ENCODE measurements around the gene SORD.
"Not testable (repeated sequence)": the region's sequence is repeated elsewhere in the genome, so short reads cannot be mapped to it uniquely, and the experiment has no call there.

SORD gene

DNA sequence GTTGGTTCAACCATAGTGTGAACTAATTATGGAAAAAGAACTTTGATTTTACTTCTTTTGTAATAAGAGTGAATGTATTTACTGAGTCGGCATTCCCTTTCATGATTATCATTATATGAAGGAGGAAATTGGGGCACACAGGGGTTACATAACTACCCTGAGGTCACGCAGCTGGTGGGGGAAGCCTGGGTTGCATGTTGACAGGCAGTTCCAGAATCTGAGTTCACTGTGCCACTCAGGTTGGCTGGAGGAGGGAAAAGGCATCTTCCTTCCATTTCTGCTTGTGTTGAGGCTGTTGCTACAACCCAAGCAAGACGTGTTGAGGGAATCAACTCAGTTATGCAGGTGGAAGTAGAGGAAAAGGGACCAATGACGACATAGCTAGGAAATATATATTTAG is 11.1 kb downstream of the SORD start:
- not testable (repeated sequence) for ATAC-seq (replicated peaks); H3K9me3 Mint-ChIP-seq; H3K4me3 Mint-ChIP-seq; H3K27ac Mint-ChIP-seq; DNase-seq; H3K27me3 Mint-ChIP-seq
- peaks cover 27 to 38% of the 10 kb centered on the region in 2 donors for H3K36me3 Mint-ChIP-seq
- peaks cover 22 to 31% of the 10 kb centered on the region in 2 donors for H3K4me1 Mint-ChIP-seq

DNA sequence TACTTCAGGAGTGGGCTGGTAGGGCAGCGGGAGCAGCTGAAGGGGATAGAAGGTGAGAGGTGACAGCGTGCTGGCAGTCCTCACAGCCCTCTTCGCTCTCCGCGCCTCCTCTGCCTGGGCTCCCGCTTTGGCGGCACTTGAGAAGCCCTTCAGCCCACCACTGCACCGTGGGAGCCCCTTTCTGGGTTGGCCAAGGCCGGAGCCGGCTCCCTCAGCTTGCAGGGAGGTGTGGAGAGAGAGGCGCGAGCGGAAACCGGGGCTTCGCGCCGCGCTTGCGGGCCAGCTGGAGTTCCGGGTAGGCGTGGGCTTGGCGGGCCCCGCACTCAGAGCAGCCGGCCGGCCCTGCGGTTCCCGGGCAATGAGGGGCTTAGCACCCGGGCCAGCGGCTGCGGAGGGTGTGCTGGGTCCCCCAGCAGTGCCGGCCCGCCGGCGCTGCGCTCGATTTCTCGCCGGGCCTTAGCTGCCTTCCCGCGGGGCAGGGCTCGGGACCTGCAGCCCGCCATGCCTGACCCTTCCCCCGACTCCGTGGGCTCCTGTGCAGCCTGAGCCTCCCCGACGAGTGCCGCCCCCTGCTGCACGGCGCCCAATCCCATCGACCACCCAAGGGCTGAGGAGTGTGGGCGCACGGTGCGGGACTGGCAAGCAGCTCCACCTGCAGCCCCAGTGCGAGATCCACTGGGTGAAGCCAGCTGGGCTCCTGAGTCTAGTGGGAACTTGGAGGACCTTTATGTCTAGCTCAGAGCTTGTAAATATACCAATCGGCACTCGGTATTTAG is 11.8 kb downstream of the SORD start:
- ATAC-seq (replicated peaks); H3K4me3 Mint-ChIP-seq; DNase-seq; H3K9me3 Mint-ChIP-seq; H3K27me3 Mint-ChIP-seq; H3K27ac Mint-ChIP-seq: not testable (repeated sequence)
- Mint-ChIP-seq H3K4me1 (peaks cover 22 to 31% of the 10 kb centered on the region in 2 donors), H3K36me3 (peaks cover 20 to 33% of the 10 kb centered on the region in 2 donors)

DNA sequence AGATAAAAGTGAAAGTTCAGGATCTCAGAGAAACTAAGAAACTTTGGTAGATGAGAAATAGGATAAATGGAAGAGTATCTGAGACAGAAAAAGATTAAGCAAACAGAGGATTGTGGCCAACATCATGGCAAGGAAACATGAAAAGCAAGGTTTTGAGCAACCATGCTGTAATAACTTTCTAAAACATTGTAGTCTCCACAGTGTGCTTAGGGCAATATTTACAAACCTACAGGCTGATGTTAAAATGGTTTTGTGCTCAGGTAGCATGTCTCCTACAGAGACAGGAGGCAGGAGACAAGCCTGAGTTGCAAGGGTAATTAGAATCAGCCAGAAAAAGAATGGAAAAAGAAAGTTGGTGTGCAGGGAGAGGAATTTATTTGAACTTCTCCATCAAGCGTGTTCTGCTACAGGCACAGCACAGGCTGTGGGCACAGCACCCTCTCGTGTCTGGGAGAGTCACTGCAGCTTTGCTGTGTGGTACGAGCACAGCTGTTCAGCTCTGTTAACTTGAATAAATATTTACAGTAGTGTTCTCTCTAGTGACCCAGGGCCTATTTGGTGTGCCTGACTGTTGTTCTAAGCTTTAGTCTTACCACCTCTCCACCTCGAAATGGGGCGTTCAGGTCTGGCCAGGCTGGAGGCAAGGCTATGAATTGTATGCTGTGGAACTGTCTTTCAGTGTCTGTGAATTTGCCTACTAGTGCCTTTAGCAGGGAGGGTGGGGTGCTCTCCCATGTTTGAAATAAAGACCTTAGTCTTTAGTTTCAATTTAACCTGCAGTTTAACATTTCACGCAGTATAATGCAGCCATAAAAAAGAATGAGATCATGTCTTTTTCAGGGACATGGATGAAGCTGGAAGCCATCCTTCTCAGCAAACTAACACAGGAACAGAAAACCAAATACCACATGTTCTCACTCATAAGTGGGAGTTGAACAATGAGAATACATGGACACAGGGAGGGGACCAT is 14.1 kb downstream of the SORD start:
- ATAC-seq (replicated peaks) (peak; percentile 97 to 98), DNase-seq (peak; percentile 60)
- peak overlapping the region; percentile 1 for H3K27ac Mint-ChIP-seq
- H3K4me3 Mint-ChIP-seq = peak overlapping the region in 1 of 2 donors; percentile 29
- H3K4me1 Mint-ChIP-seq = peaks cover 22 to 31% of the 10 kb centered on the region in 2 donors
- not testable (repeated sequence) for H3K27me3 Mint-ChIP-seq, H3K9me3 Mint-ChIP-seq
- H3K36me3 Mint-ChIP-seq = peaks cover 16 to 28% of the 10 kb centered on the region in 2 donors

DNA sequence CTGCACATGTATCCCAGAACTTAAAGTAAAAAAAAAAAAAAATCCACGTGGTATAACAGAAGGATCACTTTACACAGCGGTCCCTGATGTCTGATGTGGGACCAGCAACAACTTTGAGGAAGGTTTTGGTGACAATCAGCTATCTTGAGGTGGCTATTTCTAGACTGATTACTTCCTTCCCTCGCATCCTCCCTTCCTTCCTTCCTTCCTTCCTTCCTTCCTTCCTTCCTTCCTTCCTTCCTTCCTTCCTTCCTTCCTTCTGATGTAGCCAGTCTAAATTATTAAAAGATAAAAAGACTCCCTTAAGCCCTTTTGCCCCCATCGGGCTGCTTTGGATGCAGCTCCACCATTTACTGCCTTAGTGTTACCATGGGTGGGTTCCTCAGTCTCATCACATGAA is 14.9 kb downstream of the SORD start:
- DNase-seq (no peak), ATAC-seq (replicated peaks) (no peak)
- H3K27me3 Mint-ChIP-seq = no peaks in the 10 kb centered on the region
- no peak overlapping the region for H3K27ac Mint-ChIP-seq
- H3K4me1 Mint-ChIP-seq = peaks cover 22 to 31% of the 10 kb centered on the region in 2 donors
- peaks cover 17 to 29% of the 10 kb centered on the region in 2 donors for H3K36me3 Mint-ChIP-seq
- H3K4me3 Mint-ChIP-seq = no peak overlapping the region
- no peaks in the 10 kb centered on the region for H3K9me3 Mint-ChIP-seq

DNA sequence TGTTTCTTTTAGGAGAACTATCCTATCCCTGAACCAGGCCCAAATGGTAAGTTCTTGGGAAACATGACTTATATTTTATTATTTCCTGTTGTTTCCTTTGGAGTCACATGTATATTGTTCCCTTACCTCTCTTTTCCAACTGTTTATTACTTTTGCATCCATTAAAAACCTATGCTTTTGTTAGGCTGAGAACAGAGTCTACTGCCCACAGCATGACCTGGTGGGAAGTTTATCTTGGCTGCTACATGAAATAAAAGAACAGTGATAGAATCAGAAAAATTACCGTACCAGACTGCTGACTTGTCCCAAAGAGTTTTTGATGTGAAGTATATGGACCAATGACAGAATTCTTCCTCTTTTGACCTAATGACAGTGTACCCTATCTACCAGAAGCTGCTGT is 17.4 kb downstream of the SORD start:
- H3K27me3 Mint-ChIP-seq; H3K9me3 Mint-ChIP-seq; H3K4me3 Mint-ChIP-seq; DNase-seq; H3K27ac Mint-ChIP-seq; ATAC-seq (replicated peaks): not testable (repeated sequence)
- H3K4me1 Mint-ChIP-seq = peaks cover 23 to 35% of the 10 kb centered on the region in 2 donors
- peaks cover 18 to 27% of the 10 kb centered on the region in 2 donors for H3K36me3 Mint-ChIP-seq

DNA sequence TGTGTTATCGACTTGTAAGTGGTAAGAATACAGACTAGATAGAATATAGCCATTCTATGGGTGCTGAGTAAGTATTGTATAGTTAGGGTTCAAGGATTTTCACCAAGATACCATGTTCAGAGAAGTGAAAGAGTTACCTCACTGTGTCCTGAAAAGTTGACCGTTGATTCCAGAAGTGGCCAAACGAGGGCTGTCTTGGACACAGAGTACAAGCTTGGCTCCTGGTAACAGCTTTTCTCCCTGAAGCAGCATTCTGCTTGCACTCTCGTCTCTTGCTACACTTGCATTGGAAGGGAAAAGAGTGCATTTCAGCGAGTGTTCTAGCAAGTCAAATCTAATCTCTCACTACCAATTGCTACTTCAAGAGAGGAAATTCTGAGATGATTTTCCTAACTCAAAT is 18.5 kb downstream of the SORD start:
- H3K27ac Mint-ChIP-seq; DNase-seq; H3K9me3 Mint-ChIP-seq; H3K4me3 Mint-ChIP-seq; H3K27me3 Mint-ChIP-seq; ATAC-seq (replicated peaks): not testable (repeated sequence)
- Mint-ChIP-seq H3K4me1 (peaks cover 18 to 26% of the 10 kb centered on the region in 2 donors), H3K36me3 (peaks cover 12 to 18% of the 10 kb centered on the region in 2 donors)

DNA sequence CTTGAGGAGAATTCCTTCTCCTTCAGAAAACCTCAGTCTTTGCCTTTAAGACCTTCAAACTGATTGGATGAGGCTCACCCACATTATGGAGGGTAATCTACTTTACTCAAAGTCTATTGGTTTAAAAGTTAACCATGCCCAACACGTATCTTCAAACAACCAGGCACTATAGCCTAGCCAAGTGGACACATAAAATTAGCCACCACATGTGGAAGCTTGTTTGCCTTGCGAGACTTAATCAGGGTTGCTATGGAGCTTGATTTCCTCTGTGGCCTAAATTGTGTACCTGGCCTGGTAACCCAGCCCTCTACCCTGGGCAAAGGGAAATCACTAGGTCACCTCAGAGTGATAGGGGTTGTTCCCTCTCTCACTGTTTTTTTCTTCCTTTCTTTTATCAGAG is 19.9 kb downstream of the SORD start:
- H3K9me3 Mint-ChIP-seq; H3K27ac Mint-ChIP-seq; H3K27me3 Mint-ChIP-seq; ATAC-seq (replicated peaks); DNase-seq; H3K4me3 Mint-ChIP-seq: not testable (repeated sequence)
- H3K4me1 Mint-ChIP-seq = peaks cover 7 to 17% of the 10 kb centered on the region in 2 donors
- peaks cover 15 to 18% of the 10 kb centered on the region in 2 donors for H3K36me3 Mint-ChIP-seq

DNA sequence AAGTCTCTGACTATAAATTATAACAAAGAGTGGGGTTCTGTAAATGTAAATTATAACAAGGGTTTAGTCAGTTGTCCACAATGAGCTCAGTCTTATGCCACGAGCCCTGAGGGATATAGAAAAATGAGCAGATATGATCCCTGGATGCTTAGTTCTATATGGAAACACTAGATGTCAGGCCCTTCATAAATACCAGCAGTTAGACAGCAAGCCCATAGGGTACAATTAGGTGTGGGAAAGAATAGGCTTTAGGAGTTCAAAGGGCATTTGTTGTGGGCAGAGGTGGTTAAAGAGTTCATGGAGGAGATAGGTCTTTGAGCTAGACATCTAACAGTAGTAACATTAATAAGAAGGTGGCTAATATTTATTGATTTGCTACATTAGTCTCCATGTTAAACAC is 21.3 kb downstream of the SORD start:
- not testable (repeated sequence) for H3K27ac Mint-ChIP-seq; H3K4me3 Mint-ChIP-seq; ATAC-seq (replicated peaks); H3K9me3 Mint-ChIP-seq; DNase-seq; H3K27me3 Mint-ChIP-seq
- Mint-ChIP-seq H3K4me1 (peaks cover 10 to 26% of the 10 kb centered on the region in 2 donors), H3K36me3 (peaks cover 17 to 26% of the 10 kb centered on the region in 2 donors)

DNA sequence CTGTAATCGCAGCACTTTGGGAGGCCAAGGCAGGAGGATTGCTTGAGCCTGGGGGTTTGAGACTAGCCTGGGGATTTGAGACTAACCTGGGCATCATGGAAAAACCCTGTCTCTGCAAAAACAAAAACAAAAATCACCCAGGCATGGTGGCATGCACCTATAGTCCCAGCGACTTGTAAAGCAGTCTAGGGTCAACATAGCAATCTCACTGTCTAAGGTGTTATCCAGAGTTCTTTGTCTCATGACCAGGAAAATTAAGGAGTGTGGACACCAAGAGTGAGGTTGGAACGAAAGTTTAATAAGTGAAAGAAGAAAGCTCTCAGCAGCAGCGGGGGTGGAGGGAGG is 25.4 kb downstream of the SORD start:
- H3K27me3 Mint-ChIP-seq, H3K9me3 Mint-ChIP-seq, DNase-seq: not testable (repeated sequence)
- peaks cover 23 to 43% of the 10 kb centered on the region in 2 donors for H3K36me3 Mint-ChIP-seq
- ATAC-seq (replicated peaks) = peak; percentile 63 to 64
- H3K4me3 Mint-ChIP-seq = peak overlapping the region; percentile 66 to 75
- H3K4me1 Mint-ChIP-seq = peaks cover 10 to 28% of the 10 kb centered on the region in 2 donors
- H3K27ac Mint-ChIP-seq = peak overlapping the region; percentile 97

DNA sequence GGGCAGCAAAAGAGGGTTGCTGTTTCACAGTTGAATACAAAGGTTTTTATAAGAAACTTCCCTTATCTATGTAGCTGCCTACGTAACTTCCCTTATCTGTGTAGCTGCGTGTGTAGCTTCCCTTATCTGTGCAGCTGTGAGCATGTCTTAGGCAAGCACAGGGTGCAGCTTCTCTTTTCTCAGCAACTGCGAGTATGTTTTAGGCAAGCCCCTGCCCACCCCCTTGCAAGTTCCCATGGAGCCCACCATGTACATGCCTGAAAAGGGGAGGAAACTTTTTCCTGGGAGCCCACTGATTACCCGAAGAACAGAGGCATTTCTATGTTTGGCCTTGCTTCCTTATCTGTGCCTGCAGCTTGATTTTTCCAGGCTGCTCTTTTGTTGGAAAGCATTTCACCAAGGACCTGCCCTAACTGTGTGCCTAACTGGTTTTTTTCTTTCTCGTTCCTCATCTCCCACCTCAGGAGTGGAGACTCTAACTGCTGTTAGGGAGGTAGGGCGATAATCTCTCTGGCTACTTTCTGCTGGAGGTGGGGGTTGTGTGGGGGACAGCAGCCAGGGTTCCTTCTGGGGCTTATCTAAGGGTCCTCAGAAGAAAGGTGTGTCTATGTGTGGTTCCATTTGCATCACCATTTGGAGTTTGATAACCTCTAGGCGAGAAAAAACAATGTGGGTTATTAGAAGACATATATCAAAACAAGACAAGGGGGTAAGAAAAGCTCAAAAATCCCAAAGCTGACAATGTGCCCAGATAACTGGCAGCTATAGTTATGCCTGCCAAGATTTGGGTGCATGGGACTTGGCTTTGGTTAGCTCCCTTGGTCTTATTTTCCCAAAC is 26.0 kb downstream of the SORD start:
- no peaks in the 10 kb centered on the region for H3K27me3 Mint-ChIP-seq
- peaks cover 10 to 28% of the 10 kb centered on the region in 2 donors for H3K4me1 Mint-ChIP-seq
- H3K4me3 Mint-ChIP-seq = peak overlapping the region; percentile 66 to 75
- DNase-seq = peak; percentile 58
- H3K27ac Mint-ChIP-seq = peak overlapping the region; percentile 97
- peak; percentile 94 to 96 for ATAC-seq (replicated peaks)
- H3K9me3 Mint-ChIP-seq = peaks cover 0 to 2% of the 10 kb centered on the region in 2 donors
- H3K36me3 Mint-ChIP-seq = peaks cover 23 to 43% of the 10 kb centered on the region in 2 donors

DNA sequence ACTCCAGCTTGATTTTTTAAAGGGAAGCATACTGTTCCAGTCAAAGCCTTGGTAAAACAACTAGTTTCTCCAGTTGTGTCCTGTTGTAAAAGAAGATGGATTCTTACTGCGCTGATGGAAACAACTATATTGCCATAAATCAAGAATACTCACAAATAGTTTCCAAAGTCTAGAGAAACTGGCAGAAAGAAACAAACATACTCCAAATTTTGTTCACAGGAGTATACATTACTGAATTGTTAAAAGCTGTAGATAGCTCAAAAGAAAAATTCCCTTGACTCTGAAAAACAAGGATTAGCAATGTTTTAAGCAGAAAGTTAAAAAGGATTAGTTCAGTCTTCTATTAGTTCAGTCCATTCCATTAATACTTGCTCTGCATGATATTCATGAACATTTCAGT is 27.6 kb downstream of the SORD start:
- Mint-ChIP-seq H3K27ac (no peak overlapping the region), H3K4me1 (peaks cover 7 to 21% of the 10 kb centered on the region in 2 donors), H3K27me3 (no peaks in the 10 kb centered on the region), H3K36me3 (peaks cover 19 to 42% of the 10 kb centered on the region in 2 donors), H3K9me3 (peaks cover 0 to 2% of the 10 kb centered on the region in 2 donors), H3K4me3 (no peak overlapping the region)
- ATAC-seq (replicated peaks) = no peak
- DNase-seq = no peak

DNA sequence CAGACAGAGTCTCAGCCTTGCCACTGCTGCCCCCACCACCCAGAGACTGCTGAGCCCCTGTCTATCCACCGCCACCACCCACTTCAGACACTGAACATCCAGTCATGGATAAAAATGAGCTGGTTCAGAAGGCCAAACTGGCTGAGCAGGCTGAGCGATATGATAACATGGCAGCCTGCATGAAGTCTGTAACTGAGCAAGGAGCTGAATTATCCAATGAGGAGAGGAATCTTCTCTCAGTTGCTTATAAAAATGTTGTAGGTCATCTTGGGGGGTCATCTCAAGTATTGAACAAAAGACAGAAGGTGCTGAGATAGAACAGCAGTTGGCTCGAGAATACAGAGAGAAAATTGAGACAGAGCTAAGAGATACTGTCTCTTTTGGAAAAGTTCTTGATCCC is 29.7 kb downstream of the SORD start:
- not testable (repeated sequence) for H3K4me3 Mint-ChIP-seq; H3K9me3 Mint-ChIP-seq; DNase-seq; H3K27me3 Mint-ChIP-seq; ATAC-seq (replicated peaks); H3K27ac Mint-ChIP-seq
- Mint-ChIP-seq H3K4me1 (peaks cover 7 to 18% of the 10 kb centered on the region in 2 donors), H3K36me3 (peaks cover 20 to 43% of the 10 kb centered on the region in 2 donors)

DNA sequence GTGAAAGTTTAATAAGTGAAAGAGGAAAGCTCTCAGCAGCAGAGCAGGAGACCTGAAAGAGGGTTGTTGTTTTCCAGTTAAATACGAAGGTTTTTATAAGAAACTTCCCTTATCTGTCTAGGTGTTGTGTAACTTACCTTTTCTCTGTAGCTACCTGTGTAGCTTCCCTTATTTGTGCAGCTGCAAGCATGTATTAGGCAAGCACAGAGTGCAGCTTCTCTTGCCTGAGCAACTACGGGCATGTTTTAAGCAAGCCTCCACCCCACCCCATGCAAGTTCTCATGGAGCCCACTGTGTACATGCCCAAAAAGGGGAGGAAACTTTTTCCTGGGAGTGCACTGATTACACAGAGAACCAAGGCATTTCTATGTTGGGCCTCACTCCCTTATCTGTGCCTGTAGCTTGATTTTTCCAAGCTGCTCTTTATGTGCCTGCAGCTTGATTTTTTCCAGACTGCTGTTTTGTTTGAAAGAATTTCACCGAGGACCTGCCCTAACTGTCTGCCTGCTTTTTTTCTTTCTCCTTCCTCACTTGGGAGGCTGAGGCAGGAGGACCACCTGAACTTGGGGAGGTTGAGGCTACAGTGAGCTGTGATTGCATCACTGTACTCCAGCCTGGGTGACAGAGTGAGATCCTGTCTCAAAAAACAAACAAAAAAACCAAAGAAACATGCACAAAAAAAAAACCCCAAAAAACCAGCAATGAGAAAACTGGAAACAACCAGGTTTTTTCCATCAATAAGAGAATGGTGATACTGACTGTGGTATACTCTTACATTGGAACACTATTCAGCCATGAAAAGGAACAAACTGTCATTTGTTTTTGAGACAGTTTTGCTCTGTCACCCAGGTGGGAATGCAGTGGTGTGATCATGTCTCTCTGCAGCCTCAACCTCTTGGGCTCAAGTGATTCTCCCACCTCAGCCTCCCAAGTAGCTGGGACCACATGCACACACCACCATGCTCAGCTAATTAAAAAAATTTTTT is 36.0 kb downstream of the SORD start:
- H3K36me3 Mint-ChIP-seq = peaks cover 19 to 43% of the 10 kb centered on the region in 2 donors
- ATAC-seq (replicated peaks); DNase-seq; H3K27me3 Mint-ChIP-seq; H3K4me3 Mint-ChIP-seq; H3K27ac Mint-ChIP-seq; H3K9me3 Mint-ChIP-seq; H3K4me1 Mint-ChIP-seq: not testable (repeated sequence)
